HG02852 (cell line): Measurements from ENCODE around the gene PLCB4.

Experiments
- ATAC-seq: cut with Tn5 transposase; IDR thresholded peaks from one replicate; pipeline ENCODE4 v1.9.1; 2021; ENCODE audit warnings: mild to moderate bottlenecking, moderate library complexity; ENCODE audit not compliant: unreplicated experiment

PLCB4 gene

GRCh38 chr20:9212735-9213134, 143.8 kb downstream of the PLCB4 start:
- ATAC-seq, result no peak

- no peak for ATAC-seq
These were observed 145.8 kb downstream of the PLCB4 start for GRCh38 chr20:9214685-9215084.

- ATAC-seq, result no peak
These were observed 146.7 kb downstream of the PLCB4 start for GRCh38 chr20:9215539-9215938.

- ATAC-seq, result no peak
These were observed 149.7 kb downstream of the PLCB4 start for GRCh38 chr20:9218531-9218961.

- no peak for ATAC-seq
These were observed 152.1 kb downstream of the PLCB4 start for GRCh38 chr20:9220874-9221547.

GRCh38 chr20:9223296-9223695, 154.4 kb downstream of the PLCB4 start:
- no peak for ATAC-seq

GRCh38 chr20:9225879-9226278, 157.0 kb downstream of the PLCB4 start:
- ATAC-seq, result no peak

- ATAC-seq, result no peak
These were observed 159.2 kb downstream of the PLCB4 start for GRCh38 chr20:9227896-9228615.

- no peak for ATAC-seq
These were observed 160.0 kb downstream of the PLCB4 start for GRCh38 chr20:9228774-9229450.

- no peak for ATAC-seq
These were observed 161.5 kb downstream of the PLCB4 start for GRCh38 chr20:9230406-9230805.

- ATAC-seq, result no peak
These were observed 164.9 kb downstream of the PLCB4 start for GRCh38 chr20:9233804-9234203.

- ATAC-seq, result no peak
These were observed 166.6 kb downstream of the PLCB4 start for GRCh38 chr20:9235518-9235917.

GRCh38 chr20:9236458-9236857, 167.6 kb downstream of the PLCB4 start:
- no peak for ATAC-seq

GRCh38 chr20:9241232-9241692, 172.4 kb downstream of the PLCB4 start:
- no peak for ATAC-seq

- ATAC-seq, result no peak
These were observed 173.0 kb downstream of the PLCB4 start for GRCh38 chr20:9241721-9242427.

- no peak for ATAC-seq
These were observed 175.1 kb downstream of the PLCB4 start for GRCh38 chr20:9243986-9244385.

GRCh38 chr20:9244811-9245210, 175.9 kb downstream of the PLCB4 start:
- ATAC-seq, result no peak

- ATAC-seq, result no peak
These were observed 177.8 kb downstream of the PLCB4 start for GRCh38 chr20:9246731-9247130.

GRCh38 chr20:9250511-9250910, 181.6 kb downstream of the PLCB4 start:
- ATAC-seq, result no peak

- ATAC-seq, result no peak
These were observed 184.2 kb downstream of the PLCB4 start for GRCh38 chr20:9253006-9253539.

GRCh38 chr20:9255171-9255570, 186.3 kb downstream of the PLCB4 start:
- no peak for ATAC-seq
